HCT116 (cell line): ENCODE measurements around the gene ADAT3. TPM values are rescaled to one million over a fixed set of nuclear protein-coding genes. Genes with fewer than 3 reads are reported as not detected.

Source experiments
- ATAC-seq: fragments of 200-7000 bp; cut with Tn5 transposase; 2 replicates; pipeline ENCODE4 v1.9.1; 2020; ENCODE audit warnings: mild to moderate bottlenecking, moderate library complexity
- BruUV-seq: library from RNA; stranded (reverse); fragments of 400-500 nt; replicated peaks from 2 replicates; lab custom pipeline; 2021; lab: Mats Ljungman, UMichigan
- CTCF ChIA-PET: fragments of 300-600 bp; sonication (Branson Sonifier 250); formaldehyde crosslinking; loops from one replicate; lab custom pipeline; 2021; ENCODE audit warnings: antibody characterized with exemption; lab: Charles Lee
- POLR2A ChIA-PET: fragments of 300-600, 350-600 bp; sonication (Branson Sonifier 250); formaldehyde crosslinking; loops from one replicate; lab custom pipeline; 2021; ENCODE audit warnings: antibody characterized with exemption; lab: Charles Lee
- RAD21 ChIA-PET, 2 experiments: fragments of 300-600 bp; sonication (Branson Sonifier 250); formaldehyde crosslinking; loops; one replicate each; lab custom pipeline; 2023; ENCODE audit warnings: low total read pairs in 2 of 2; ENCODE audit not compliant: uncharacterized antibody in 2 of 2, unreplicated experiment in 2 of 2, low non-redundant PET in 1 of 2; lab: Charles Lee
- DNase-seq: peaks from one replicate; pipeline ENCODE4 v3.0.0-alpha.2; 2010; ENCODE audit warnings: low read depth, low spot score
- H2AFZ ChIP-seq: fragments of 200-600 bp; shearing (Covaris generic), sonication (generic); 2 replicates; pipeline ENCODE4 v1.6.1; 2017; ENCODE audit warnings: low read depth, mixed run types, mixed read lengths, antibody characterized with exemption, low read length; ENCODE audit not compliant: poor library complexity, severe bottlenecking
- H3K27ac ChIP-seq: 2 replicates; pipeline ENCODE4 v1.5.1; 2012; ENCODE audit warnings: low read depth, low read length
- H3K27me3 ChIP-seq: fragments of 200-600 bp; sonication (generic); 2 replicates; pipeline ENCODE4 v1.6.1; 2016; ENCODE audit warnings: mixed run types, low read length, mixed read lengths; ENCODE audit not compliant: insufficient read depth
- H3K36me3 ChIP-seq, 2 experiments: fragments of 200-500 bp in 1 of 2; fragments of 200-600 bp in 1 of 2; sonication (Bioruptor generic) in 1 of 2; sonication (generic) in 1 of 2; 2 replicates each; pipeline versions ENCODE4 v1.5.1 to v1.6.1; 2014 to 2016; ENCODE audit warnings: low read length in 2 of 2, inconsistent platforms in 1 of 2, mixed read lengths in 1 of 2, mixed run types in 1 of 2; ENCODE audit not compliant: insufficient read depth in 2 of 2, control insufficient read depth in 1 of 2
- H3K4me1 ChIP-seq, 2 experiments: fragments of 200-600 bp in 1 of 2; sonication (generic) in 1 of 2; 2 replicates each; pipeline versions ENCODE4 v1.5.1 to v1.6.1; 2012 to 2017; ENCODE audit warnings: low read length in 2 of 2, inconsistent platforms in 1 of 2, mild to moderate bottlenecking in 1 of 2, mixed read lengths in 1 of 2, mixed run types in 1 of 2, moderate library complexity in 1 of 2; ENCODE audit not compliant: insufficient read depth in 2 of 2, control insufficient read depth in 1 of 2
- H3K4me2 ChIP-seq: fragments of 200-600 bp; sonication (generic); 2 replicates; pipeline ENCODE4 v1.6.1; 2017; ENCODE audit warnings: mixed run types, low read length, mixed read lengths
- H3K4me3 ChIP-seq, 2 experiments: fragments of 200-600 bp in 1 of 2; sonication (generic) in 1 of 2; replicated peaks in 1 of 2; 2 replicates each; pipeline ENCODE4 v1.5.1; 2011 to 2016; ENCODE audit warnings: low read length in 2 of 2, control low read depth in 1 of 2, low read depth in 1 of 2, mild to moderate bottlenecking in 1 of 2, mixed read lengths in 1 of 2, mixed run types in 1 of 2
- H3K79me2 ChIP-seq: fragments of 200-600 bp; sonication (generic); 2 replicates; pipeline ENCODE4 v1.6.1; 2017; ENCODE audit warnings: mild to moderate bottlenecking, mixed run types, low read length, moderate library complexity, mixed read lengths; ENCODE audit not compliant: insufficient read depth
- H3K9ac ChIP-seq: fragments of 200-600 bp; sonication (generic); 2 replicates; pipeline ENCODE4 v1.6.1; 2016; ENCODE audit warnings: low read length, mixed read lengths
- H3K9me2 ChIP-seq: fragments of 200-600 bp; sonication (generic), shearing (Covaris generic); 2 replicates; pipeline ENCODE4 v1.6.1; 2017; ENCODE audit warnings: mixed run types, mild to moderate bottlenecking, moderate library complexity; ENCODE audit not compliant: insufficient read depth
- H3K9me3 ChIP-seq, 2 experiments: fragments of 200-500 bp in 1 of 2; fragments of 200-600 bp in 1 of 2; sonication (Bioruptor generic) in 1 of 2; sonication (generic) in 1 of 2; 2 replicates each; pipeline ENCODE4 v1.6.1; 2014 to 2017; ENCODE audit warnings: low read length in 2 of 2, mixed read lengths in 2 of 2, inconsistent platforms in 1 of 2, low read depth in 1 of 2, mild to moderate bottlenecking in 1 of 2, mixed run types in 1 of 2, moderate library complexity in 1 of 2; ENCODE audit not compliant: control insufficient read depth in 1 of 2, insufficient read depth in 1 of 2
- H4K20me1 ChIP-seq: fragments of 200-600 bp; sonication (generic), shearing (Covaris generic); 2 replicates; pipeline ENCODE4 v1.6.1; 2017; ENCODE audit warnings: mixed run types, mild to moderate bottlenecking, moderate library complexity; ENCODE audit not compliant: insufficient read depth
- CBX3 ChIP-seq: IDR thresholded peaks from 2 replicates; pipeline ENCODE4 v1.6.1; 2012; ENCODE audit warnings: low read depth
- CEBPB ChIP-seq: IDR thresholded peaks from 2 replicates; pipeline ENCODE4 v1.6.1; 2012; ENCODE audit warnings: low read depth
- EGR1 ChIP-seq: IDR thresholded peaks from 2 replicates; pipeline ENCODE4 v1.6.1; 2012; ENCODE audit warnings: low read depth
- ELF1 ChIP-seq: IDR thresholded peaks from 2 replicates; pipeline ENCODE4 v1.6.1; 2012; ENCODE audit warnings: low read depth, borderline replicate concordance
- FOSL1 ChIP-seq: IDR thresholded peaks from 2 replicates; pipeline ENCODE4 v1.6.1; 2012; ENCODE audit warnings: low read depth
- JUND ChIP-seq: IDR thresholded peaks from 2 replicates; pipeline ENCODE4 v1.6.1; 2012
- MAX ChIP-seq: IDR thresholded peaks from 2 replicates; pipeline ENCODE4 v1.6.1; 2012
- POLR2AphosphoS5 ChIP-seq: IDR thresholded peaks from 2 replicates; pipeline ENCODE4 v1.6.1; 2011; ENCODE audit warnings: mild to moderate bottlenecking, low read depth, low read length, moderate library complexity
- RAD21 ChIP-seq: IDR thresholded peaks from 2 replicates; pipeline ENCODE4 v1.6.1; 2012; ENCODE audit warnings: low read depth, mild to moderate bottlenecking
- SIN3A ChIP-seq: IDR thresholded peaks from 2 replicates; pipeline ENCODE4 v1.6.1; 2012; ENCODE audit warnings: low read depth
- SP1 ChIP-seq: IDR thresholded peaks from 2 replicates; pipeline ENCODE4 v1.6.1; 2012; ENCODE audit warnings: low read depth
- SRF ChIP-seq: IDR thresholded peaks from 2 replicates; pipeline ENCODE4 v1.6.1; 2012; ENCODE audit warnings: low read depth
- TCF7L2 ChIP-seq: IDR thresholded peaks from 2 replicates; pipeline ENCODE4 v1.7.0; 2011; ENCODE audit warnings: borderline replicate concordance, inconsistent platforms; ENCODE audit not compliant: insufficient read depth, insufficient read length; ENCODE audit errors: extremely low read depth
- YY1 ChIP-seq: IDR thresholded peaks from 2 replicates; pipeline ENCODE4 v1.6.1; 2011; ENCODE audit warnings: low read length, low read depth, moderate library complexity, mild to moderate bottlenecking; ENCODE audit not compliant: insufficient replicate concordance; ENCODE audit errors: extremely low read depth
- ZBTB33 ChIP-seq: IDR thresholded peaks from 2 replicates; pipeline ENCODE4 v1.6.1; 2011; ENCODE audit warnings: mild to moderate bottlenecking, low read length, moderate library complexity; ENCODE audit not compliant: insufficient replicate concordance; ENCODE audit errors: extremely low read depth
- ZFX ChIP-seq: fragments of 450-650 bp; IDR thresholded peaks from 2 replicates; pipeline ENCODE4 v1.6.1; 2017
- ZNF274 ChIP-seq: fragments of 200-500 bp; sonication (Bioruptor generic); IDR thresholded peaks from 2 replicates; pipeline ENCODE4 v1.6.1; 2014; ENCODE audit warnings: mild to moderate bottlenecking, low read depth, low read length, inconsistent platforms
- intact Hi-C: fragments of 100-400 bp; cut with micrococcal nuclease; formaldehyde crosslinking; loops from 2 replicates; pipeline ENCODE4 v1.10.0; 2022
- total RNA-seq: library from RNA; stranded (reverse); gene quantifications from one replicate; pipeline ENCODE4 v1.2.1, GENCODE V29; 2021; ENCODE audit not compliant: unreplicated experiment
- TF ChIP-seq, protein P1 (sequence below): IDR thresholded peaks from 2 replicates; pipeline ENCODE4 v1.6.1; 2012; ENCODE audit warnings: low read depth
- TF ChIP-seq, protein P2 (sequence below), 3 experiments: fragments of 200-600 bp in 1 of 3; sonication (generic) in 1 of 3; IDR thresholded peaks in 2 of 3; conservative IDR thresholded peaks in 1 of 3; 2 replicates each; pipeline ENCODE4 v1.5.1; 2012 to 2017; ENCODE audit warnings: low read depth in 2 of 3, low read length in 2 of 3, antibody characterized with exemption in 1 of 3, borderline replicate concordance in 1 of 3, control low read depth in 1 of 3, mild to moderate bottlenecking in 1 of 3, mixed read lengths in 1 of 3, mixed run types in 1 of 3, moderate library complexity in 1 of 3; ENCODE audit not compliant: insufficient read depth in 1 of 3
- TF ChIP-seq, protein P3 (sequence below): IDR thresholded peaks from 2 replicates; pipeline ENCODE4 v1.6.1; 2012

Gene ADAT3
- total RNA-seq, 1 experiment from 2014 or later, result 15.9 TPM

- no peak overlapping the region for H3K9ac ChIP-seq
- peaks cover 11 to 14% of the 10 kb centered on the region in 2 experiments; a peak in 3 of 4 replicates for H3K36me3 ChIP-seq
- ChIA-PET CTCF (no interaction called here), RAD21 (no interaction called here), POLR2A (no interaction called here)
- intact Hi-C loops, result no loop called here
- no peak overlapping the region for H3K4me3 ChIP-seq
- BruUV-seq, result no TSS peak
- H3K27ac ChIP-seq, result no peak overlapping the region
- H3K9me3 ChIP-seq, result no peaks in the 10 kb centered on the region
- H3K9me2 ChIP-seq, result no peaks in the 10 kb centered on the region
- no peak overlapping the region for H3K4me2 ChIP-seq
- ATAC-seq (no peak), DNase-seq (no peak)
- no peaks in the 10 kb centered on the region for H4K20me1 ChIP-seq
- no peaks in the 10 kb centered on the region for H3K4me1 ChIP-seq
- H3K27me3 ChIP-seq, result no peaks in the 10 kb centered on the region
- TF ChIP-seq EGR1 (no peak), ZNF274 (no peak), JUND (no peak), YY1 (no peak), SP1 (no peak), RAD21 (no peak), ZFX (no peak), ZBTB33 (no peak), CBX3 (no peak), SRF (no peak), FOSL1 (no peak), MAX (no peak), CEBPB (no peak), ELF1 (no peak), SIN3A (no peak), TCF7L2 (no peak), POLR2AphosphoS5 (no peak)
- TF ChIP-seq, protein P1, sequence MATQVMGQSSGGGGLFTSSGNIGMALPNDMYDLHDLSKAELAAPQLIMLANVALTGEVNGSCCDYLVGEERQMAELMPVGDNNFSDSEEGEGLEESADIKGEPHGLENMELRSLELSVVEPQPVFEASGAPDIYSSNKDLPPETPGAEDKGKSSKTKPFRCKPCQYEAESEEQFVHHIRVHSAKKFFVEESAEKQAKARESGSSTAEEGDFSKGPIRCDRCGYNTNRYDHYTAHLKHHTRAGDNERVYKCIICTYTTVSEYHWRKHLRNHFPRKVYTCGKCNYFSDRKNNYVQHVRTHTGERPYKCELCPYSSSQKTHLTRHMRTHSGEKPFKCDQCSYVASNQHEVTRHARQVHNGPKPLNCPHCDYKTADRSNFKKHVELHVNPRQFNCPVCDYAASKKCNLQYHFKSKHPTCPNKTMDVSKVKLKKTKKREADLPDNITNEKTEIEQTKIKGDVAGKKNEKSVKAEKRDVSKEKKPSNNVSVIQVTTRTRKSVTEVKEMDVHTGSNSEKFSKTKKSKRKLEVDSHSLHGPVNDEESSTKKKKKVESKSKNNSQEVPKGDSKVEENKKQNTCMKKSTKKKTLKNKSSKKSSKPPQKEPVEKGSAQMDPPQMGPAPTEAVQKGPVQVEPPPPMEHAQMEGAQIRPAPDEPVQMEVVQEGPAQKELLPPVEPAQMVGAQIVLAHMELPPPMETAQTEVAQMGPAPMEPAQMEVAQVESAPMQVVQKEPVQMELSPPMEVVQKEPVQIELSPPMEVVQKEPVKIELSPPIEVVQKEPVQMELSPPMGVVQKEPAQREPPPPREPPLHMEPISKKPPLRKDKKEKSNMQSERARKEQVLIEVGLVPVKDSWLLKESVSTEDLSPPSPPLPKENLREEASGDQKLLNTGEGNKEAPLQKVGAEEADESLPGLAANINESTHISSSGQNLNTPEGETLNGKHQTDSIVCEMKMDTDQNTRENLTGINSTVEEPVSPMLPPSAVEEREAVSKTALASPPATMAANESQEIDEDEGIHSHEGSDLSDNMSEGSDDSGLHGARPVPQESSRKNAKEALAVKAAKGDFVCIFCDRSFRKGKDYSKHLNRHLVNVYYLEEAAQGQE, result no peak
- TF ChIP-seq, protein P2, sequence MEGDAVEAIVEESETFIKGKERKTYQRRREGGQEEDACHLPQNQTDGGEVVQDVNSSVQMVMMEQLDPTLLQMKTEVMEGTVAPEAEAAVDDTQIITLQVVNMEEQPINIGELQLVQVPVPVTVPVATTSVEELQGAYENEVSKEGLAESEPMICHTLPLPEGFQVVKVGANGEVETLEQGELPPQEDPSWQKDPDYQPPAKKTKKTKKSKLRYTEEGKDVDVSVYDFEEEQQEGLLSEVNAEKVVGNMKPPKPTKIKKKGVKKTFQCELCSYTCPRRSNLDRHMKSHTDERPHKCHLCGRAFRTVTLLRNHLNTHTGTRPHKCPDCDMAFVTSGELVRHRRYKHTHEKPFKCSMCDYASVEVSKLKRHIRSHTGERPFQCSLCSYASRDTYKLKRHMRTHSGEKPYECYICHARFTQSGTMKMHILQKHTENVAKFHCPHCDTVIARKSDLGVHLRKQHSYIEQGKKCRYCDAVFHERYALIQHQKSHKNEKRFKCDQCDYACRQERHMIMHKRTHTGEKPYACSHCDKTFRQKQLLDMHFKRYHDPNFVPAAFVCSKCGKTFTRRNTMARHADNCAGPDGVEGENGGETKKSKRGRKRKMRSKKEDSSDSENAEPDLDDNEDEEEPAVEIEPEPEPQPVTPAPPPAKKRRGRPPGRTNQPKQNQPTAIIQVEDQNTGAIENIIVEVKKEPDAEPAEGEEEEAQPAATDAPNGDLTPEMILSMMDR (IDR thresholded peaks at IDR 0.05 in 2 of 3, conservative IDR thresholded peaks at IDR 0.05 in 1 of 3; ENCODE audit: borderline replicate concordance in 1 of 3, insufficient read depth in 1 of 3, low read depth in 2 of 3, low read length in 2 of 3), result no peak
- TF ChIP-seq, protein P3, sequence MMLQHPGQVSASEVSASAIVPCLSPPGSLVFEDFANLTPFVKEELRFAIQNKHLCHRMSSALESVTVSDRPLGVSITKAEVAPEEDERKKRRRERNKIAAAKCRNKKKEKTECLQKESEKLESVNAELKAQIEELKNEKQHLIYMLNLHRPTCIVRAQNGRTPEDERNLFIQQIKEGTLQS, result no peak
- H2AFZ ChIP-seq, result no peak overlapping the region
- H3K79me2 ChIP-seq, result peaks cover 63% of the 10 kb centered on the region
Observed at GRCh38 chr19:1913781-1914577, 8.8 kb downstream of the ADAT3 start.
